ENCODE results near the gene PRR7. TPM values are rescaled to one million over a fixed set of nuclear protein-coding genes. Genes with fewer than 3 reads are reported as not detected.

PRR7 gene
- total and polyA plus RNA-seq, 7 donors, result 0.39 to 3.8 (median 1.8) TPM

DNA sequence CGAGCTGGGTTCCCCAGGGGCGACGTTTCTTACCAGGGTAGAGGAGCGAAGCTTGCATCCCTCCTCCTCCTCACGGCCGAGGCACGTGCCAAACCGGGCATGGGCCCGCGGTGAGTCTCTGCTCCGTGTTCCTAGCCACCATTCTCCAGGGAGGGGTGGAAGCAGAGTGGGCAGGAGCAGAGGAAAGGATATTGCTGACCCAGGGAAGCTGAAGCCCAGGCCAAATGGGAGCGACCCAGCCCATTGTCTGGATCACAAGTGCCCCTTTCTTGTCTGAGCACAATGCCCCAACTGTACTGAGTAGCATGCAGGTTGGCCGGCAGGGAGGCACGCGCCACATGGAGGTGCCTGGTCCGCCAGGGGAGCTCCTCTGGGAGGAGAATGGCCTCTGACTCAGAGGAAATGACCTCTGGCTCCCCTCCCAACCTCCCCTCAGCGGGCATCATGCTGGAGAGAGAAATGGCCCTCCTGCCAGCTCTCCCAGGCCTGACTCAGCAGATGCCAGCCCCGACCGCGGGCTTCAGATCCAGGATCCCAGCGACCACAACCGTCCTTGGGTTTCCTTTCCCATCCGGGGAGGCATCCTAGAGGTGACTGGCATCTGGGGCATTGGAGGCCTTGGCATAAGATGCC is 1.1 kb downstream of the PRR7 start:
- Histone ChIP-seq H3K27me3 (ENCODE audit: insufficient read depth in 3 of 3, low read length in 2 of 3) (peaks cover 0 to 43% (median 7%) of the 10 kb centered on the region in 3 donors), H3K9me3 (no peaks in the 10 kb centered on the region), H3K4me3 (peak overlapping the region; percentile 74), H3K27ac (no peak overlapping the region), H3K36me3 (ENCODE audit: insufficient read depth in 1 of 2, low read depth in 1 of 2) (no peaks in the 10 kb centered on the region), H3K4me1 (peaks cover 13% of the 10 kb centered on the region)
- TF ChIP-seq, protein P1, sequence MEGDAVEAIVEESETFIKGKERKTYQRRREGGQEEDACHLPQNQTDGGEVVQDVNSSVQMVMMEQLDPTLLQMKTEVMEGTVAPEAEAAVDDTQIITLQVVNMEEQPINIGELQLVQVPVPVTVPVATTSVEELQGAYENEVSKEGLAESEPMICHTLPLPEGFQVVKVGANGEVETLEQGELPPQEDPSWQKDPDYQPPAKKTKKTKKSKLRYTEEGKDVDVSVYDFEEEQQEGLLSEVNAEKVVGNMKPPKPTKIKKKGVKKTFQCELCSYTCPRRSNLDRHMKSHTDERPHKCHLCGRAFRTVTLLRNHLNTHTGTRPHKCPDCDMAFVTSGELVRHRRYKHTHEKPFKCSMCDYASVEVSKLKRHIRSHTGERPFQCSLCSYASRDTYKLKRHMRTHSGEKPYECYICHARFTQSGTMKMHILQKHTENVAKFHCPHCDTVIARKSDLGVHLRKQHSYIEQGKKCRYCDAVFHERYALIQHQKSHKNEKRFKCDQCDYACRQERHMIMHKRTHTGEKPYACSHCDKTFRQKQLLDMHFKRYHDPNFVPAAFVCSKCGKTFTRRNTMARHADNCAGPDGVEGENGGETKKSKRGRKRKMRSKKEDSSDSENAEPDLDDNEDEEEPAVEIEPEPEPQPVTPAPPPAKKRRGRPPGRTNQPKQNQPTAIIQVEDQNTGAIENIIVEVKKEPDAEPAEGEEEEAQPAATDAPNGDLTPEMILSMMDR (IDR thresholded peaks at IDR 0.05), result no peak
- intact Hi-C loops (cut with DNase I), result no loop called here
- DNase-seq (peak; percentile 64 to 72), ATAC-seq (peak; percentile 33 to 78 (median 66))
- 1 to 8% (median 3%) methylated on average over 23 of the region's 23 CpGs for WGBS, 3 donors

DNA sequence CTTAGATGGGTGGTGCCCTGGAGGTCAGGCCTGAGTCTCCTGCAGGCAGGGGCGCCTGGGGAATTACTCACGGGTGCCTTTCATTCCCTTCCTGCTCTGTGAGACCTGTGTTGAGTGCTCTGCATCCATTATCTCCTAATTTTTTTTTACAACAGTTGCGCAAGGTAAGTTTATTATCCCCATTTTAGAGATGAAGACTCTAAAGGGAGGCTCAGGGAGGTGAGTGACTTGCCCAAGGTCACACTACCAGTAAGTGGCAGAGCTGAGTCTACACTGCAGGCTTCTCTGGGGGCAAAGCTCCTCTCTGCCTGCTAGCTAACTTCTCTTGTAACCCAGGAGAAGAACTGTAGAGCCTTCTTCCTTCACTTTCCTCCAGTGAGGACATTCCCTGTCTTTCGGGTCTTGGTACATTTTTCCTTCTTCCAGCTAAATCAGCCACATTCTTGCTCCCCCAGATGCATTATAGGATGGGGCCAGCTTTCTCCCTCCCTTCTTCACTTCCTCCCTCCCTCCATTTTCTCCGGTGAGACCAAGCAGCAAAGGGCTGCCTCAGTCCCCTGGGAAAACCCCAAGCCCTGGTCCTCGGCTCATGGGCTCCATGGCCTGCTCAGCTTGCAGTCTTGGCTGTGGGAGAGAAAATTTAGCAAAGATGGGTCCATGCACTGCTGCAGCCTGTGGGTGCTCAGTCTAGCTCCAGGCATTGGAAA is 1.8 kb downstream of the PRR7 start:
- Histone ChIP-seq H3K27me3 (ENCODE audit: insufficient read depth in 3 of 3, low read length in 2 of 3) (peaks cover 0 to 50% (median 7%) of the 10 kb centered on the region in 3 donors), H3K27ac (no peak overlapping the region), H3K9me3 (no peaks in the 10 kb centered on the region), H3K36me3 (ENCODE audit: insufficient read depth in 1 of 2, low read depth in 1 of 2) (no peaks in the 10 kb centered on the region), H3K4me3 (no peak overlapping the region), H3K4me1 (peaks cover 13% of the 10 kb centered on the region)
- TF ChIP-seq, protein P1 (IDR thresholded peaks at IDR 0.05), result no peak
- 72 to 80% (median 74%) methylated on average over 6 of the region's 6 CpGs for WGBS, 3 donors
- intact Hi-C loops (cut with DNase I), result no loop called here
- DNase-seq (no peak), ATAC-seq (no peak)

DNA sequence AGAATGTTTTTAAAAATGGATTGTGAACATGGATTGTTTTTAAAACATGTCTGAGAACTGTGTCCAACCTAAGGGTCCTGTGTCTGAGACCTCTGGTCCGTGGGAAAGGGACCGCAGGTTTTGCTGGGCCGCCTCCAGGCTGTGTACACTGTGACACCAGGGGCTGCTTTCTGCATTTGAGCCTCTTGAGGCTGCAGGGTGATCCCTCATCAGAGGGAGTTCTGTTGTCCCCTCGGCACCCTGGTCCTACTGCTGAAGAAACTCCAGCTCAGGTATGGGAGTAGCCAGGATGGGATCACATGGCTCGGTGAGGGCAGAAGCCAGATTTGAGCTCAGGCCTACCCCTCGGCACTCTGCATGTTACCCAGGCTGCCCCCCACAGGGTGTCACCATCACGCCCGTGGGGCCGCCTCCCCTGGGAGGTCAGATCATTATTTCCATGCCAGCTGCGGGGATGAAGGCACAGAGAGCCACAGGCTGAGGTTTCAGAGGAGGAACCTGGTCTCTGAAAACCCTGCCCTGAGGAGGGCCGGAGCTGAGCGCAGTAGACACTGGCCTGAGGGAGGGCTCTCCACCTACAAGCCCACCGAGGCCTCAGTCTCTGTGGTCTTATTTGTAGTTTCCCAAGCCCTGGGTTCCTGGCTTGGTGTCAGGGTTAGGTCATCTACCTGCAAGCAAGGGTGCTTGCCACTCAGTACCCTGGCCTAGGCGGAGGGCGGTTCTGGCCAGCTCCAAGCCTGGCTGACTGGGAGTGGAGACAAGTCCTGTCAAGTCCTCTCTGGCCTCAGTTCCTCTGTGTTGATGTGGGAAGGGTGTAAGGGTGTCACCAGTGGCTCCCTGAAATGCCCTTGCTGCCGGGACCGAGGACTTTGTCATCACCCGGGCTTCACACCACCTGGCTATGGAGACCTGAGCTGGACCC is 2.8 kb downstream of the PRR7 start:
- ATAC-seq, result no peak
- Histone ChIP-seq H3K36me3 (ENCODE audit: insufficient read depth in 1 of 2, low read depth in 1 of 2) (no peaks in the 10 kb centered on the region), H3K9me3 (no peaks in the 10 kb centered on the region), H3K4me1 (peaks cover 17% of the 10 kb centered on the region), H3K4me3 (no peak overlapping the region), H3K27ac (no peak overlapping the region), H3K27me3 (ENCODE audit: insufficient read depth in 3 of 3, low read length in 2 of 3) (peaks cover 0 to 50% (median 7%) of the 10 kb centered on the region in 3 donors)
- TF ChIP-seq, protein P1 (IDR thresholded peaks at IDR 0.05), result no peak
- 88 to 91% (median 89%) methylated on average over 18 of the region's 18 CpGs for WGBS, 3 donors
- DNase-seq, result no peak
- intact Hi-C loops (cut with DNase I), result loop anchor here (5.0 to 10.0 kb wide), 2 partner anchors 135 to 337 kb away; partner anchors contain the start of gene MXD3 (in 1 of the 2)

DNA sequence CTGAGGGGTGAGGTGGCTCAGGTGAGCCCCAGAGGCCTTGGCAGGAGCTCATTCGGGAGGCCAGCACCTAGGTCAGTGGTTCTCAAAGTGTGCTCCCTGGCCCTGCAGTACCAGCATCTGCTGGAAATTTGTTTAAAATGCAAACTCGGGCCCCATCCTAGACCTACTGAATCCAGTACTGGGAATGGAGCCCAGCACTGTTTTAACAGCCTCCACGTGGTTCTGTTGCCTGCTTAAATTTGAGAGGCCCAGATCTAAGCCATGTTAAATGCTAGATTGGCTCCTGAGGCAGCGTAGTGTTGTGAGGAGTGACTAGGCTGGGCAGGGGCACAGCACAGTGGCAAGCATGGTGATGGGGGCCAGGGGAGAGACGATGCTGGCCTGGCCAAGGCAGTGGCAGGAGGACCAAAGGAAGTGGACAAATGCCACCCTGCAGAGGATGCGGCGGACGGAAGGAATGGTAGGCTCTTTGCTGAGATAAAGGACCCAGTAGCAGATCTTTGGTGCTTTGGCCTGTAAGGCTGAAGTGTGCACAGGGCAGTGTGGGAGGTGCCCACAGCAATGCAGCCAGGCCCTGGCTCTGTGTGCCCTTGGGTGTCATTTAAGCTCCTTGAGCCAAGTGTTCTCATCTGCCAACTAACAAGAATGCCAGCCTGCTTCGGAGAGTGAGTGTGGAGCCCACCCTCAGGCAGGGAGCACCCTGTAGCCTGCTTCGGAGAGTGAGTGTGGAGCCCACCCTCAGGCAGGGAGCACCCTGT is 4.2 kb downstream of the PRR7 start:
- Histone ChIP-seq H3K9me3 (no peaks in the 10 kb centered on the region), H3K4me3 (no peak overlapping the region), H3K27me3 (ENCODE audit: insufficient read depth in 3 of 3, low read length in 2 of 3) (peaks cover 0 to 50% (median 7%) of the 10 kb centered on the region in 3 donors), H3K4me1 (peaks cover 17% of the 10 kb centered on the region), H3K27ac (no peak overlapping the region), H3K36me3 (ENCODE audit: insufficient read depth in 1 of 2, low read depth in 1 of 2) (no peaks in the 10 kb centered on the region)
- WGBS, 3 donors, result 81 to 87% (median 81%) methylated on average over 9 to 10 of the region's 10 CpGs
- TF ChIP-seq, protein P1 (IDR thresholded peaks at IDR 0.05), result no peak
- intact Hi-C loops (cut with DNase I), result loop anchor here (5.0 to 10.0 kb wide), 2 partner anchors 136 to 339 kb away; partner anchors contain the start of gene MXD3 (in 1 of the 2)
- DNase-seq (no peak), ATAC-seq (no peak)

Data from psoas muscle (tissue), 8 donors.